GM12892 (cell line): Measurements from ENCODE around the gene TMCO4.

ENCODE experiments used
- POLR2A ChIP-seq: IDR thresholded peaks from 2 replicates; pipeline ENCODE4 v1.6.1; 2011; ENCODE audit warnings: low read depth, low read length, control low read depth
- POLR2AphosphoS5 ChIP-seq: IDR thresholded peaks from 2 replicates; pipeline ENCODE4 v1.6.1; 2011; ENCODE audit warnings: low read depth, low read length, control low read depth

- no peak for TF ChIP-seq POLR2AphosphoS5
- TF ChIP-seq POLR2A = no peak
Measured at GRCh38 chr1:19698181-19698580, 101.5 kb downstream of the TMCO4 start.
